Endothelial cell of umbilical vein (primary cell): ENCODE results near the gene DPF3. TPM values are rescaled to one million over a fixed set of nuclear protein-coding genes. Genes with fewer than 3 reads are reported as not detected.

Experiments
- BruUV-seq: library from RNA; stranded (reverse); fragments of 400-500 nt; replicated peaks from 2 replicates; lab custom pipeline; 2021; lab: Mats Ljungman, UMichigan
- CTCF ChIA-PET: fragments of 300-600, 350-600 bp; sonication (Branson Sonifier 250); formaldehyde crosslinking; loops from one replicate; lab custom pipeline; 2021; ENCODE audit warnings: antibody characterized with exemption, inconsistent platforms; lab: Charles Lee
- POLR2A ChIA-PET: fragments of 300-600, 350-600 bp; sonication (Branson Sonifier 250); formaldehyde crosslinking; loops from one replicate; lab custom pipeline; 2021; ENCODE audit warnings: antibody characterized with exemption, inconsistent platforms; lab: Charles Lee
- DNase-seq: peaks from one replicate; pipeline ENCODE4 v3.0.0-alpha.2; 2011; ENCODE audit warnings: low read depth, low spot score
- FAIRE-seq: peaks from 2 replicates; lab custom pipeline; 2011; peaks lifted over from hg19 to GRCh38; lab: Jason Lieb, UNC
- H2AFZ ChIP-seq: 2 replicates; pipeline ENCODE4 v1.6.0; 2012; ENCODE audit warnings: low read depth, low read length, control low read depth, inconsistent platforms
- H3K27ac ChIP-seq: 2 replicates; pipeline ENCODE4 v1.5.1; 2011; ENCODE audit warnings: low read depth, mild to moderate bottlenecking, control low read depth, low read length, moderate library complexity; ENCODE audit not compliant: insufficient read depth
- H3K27me3 ChIP-seq, 2 experiments: 2 replicates each; pipeline versions ENCODE4 v1.6.0 to v1.6.1; 2011; ENCODE audit warnings: low read length in 2 of 2, mixed read lengths in 1 of 2; ENCODE audit not compliant: control insufficient read depth in 2 of 2, insufficient read depth in 2 of 2
- H3K36me3 ChIP-seq, 2 experiments: 2 replicates in 1 of 2; 3 replicates in 1 of 2; pipeline ENCODE4 v1.5.1; 2011; ENCODE audit warnings: low read length in 2 of 2, mild to moderate bottlenecking in 1 of 2, moderate library complexity in 1 of 2; ENCODE audit not compliant: control insufficient read depth in 2 of 2, insufficient read depth in 2 of 2; ENCODE audit errors: extremely low read depth in 1 of 2
- H3K4me1 ChIP-seq: 3 replicates; pipeline ENCODE4 v1.5.1; 2011; ENCODE audit warnings: mild to moderate bottlenecking, low read length; ENCODE audit not compliant: control insufficient read depth, insufficient read depth; ENCODE audit errors: extremely low read depth
- H3K4me2 ChIP-seq: 2 replicates; pipeline ENCODE4 v1.6.1; 2011; ENCODE audit warnings: low read length, control low read depth, mixed read lengths; ENCODE audit not compliant: insufficient read depth
- H3K4me3 ChIP-seq, 3 experiments: fragments of 200-600 bp in 1 of 3; sonication (generic), shearing (Covaris generic) in 1 of 3; replicated peaks in 1 of 3; 2 replicates each; pipeline ENCODE4 v1.5.1; 2011 to 2016; ENCODE audit warnings: control low read depth in 3 of 3, low read length in 3 of 3, mild to moderate bottlenecking in 2 of 3, inconsistent platforms in 1 of 3, low read depth in 1 of 3, moderate library complexity in 1 of 3; ENCODE audit not compliant: insufficient read depth in 1 of 3
- H3K79me2 ChIP-seq: 2 replicates; pipeline ENCODE4 v1.6.0; 2012; ENCODE audit warnings: low read length, inconsistent platforms; ENCODE audit not compliant: control insufficient read depth, insufficient read depth
- H3K9ac ChIP-seq: replicated peaks from 2 replicates; pipeline ENCODE3; 2011; ENCODE audit warnings: low read length, control low read depth; ENCODE audit not compliant: insufficient read depth; ENCODE audit errors: extremely low read depth
- H3K9me1 ChIP-seq: replicated peaks from 3 replicates; pipeline ENCODE4 v1.6.0; 2011; ENCODE audit warnings: mild to moderate bottlenecking, low read length; ENCODE audit not compliant: control insufficient read depth, insufficient read depth; ENCODE audit errors: extremely low read depth
- H3K9me3 ChIP-seq: replicated peaks from 2 replicates; pipeline ENCODE4 v1.5.1; 2012; ENCODE audit warnings: low read length, inconsistent platforms; ENCODE audit not compliant: control insufficient read depth, insufficient read depth
- H4K20me1 ChIP-seq: replicated peaks from 2 replicates; pipeline ENCODE3; 2011; ENCODE audit warnings: mild to moderate bottlenecking, low read length; ENCODE audit not compliant: control insufficient read depth, insufficient read depth; ENCODE audit errors: extremely low read depth
- CTCF ChIP-seq, 2 donors: IDR thresholded peaks; 1 replicate in 1 of 2; 2 replicates in 1 of 2; pipeline ENCODE4 v1.5.1; 2011; ENCODE audit warnings: low read length in 2 of 2, mild to moderate bottlenecking in 2 of 2, moderate library complexity in 2 of 2, control low read depth in 1 of 2, inconsistent platforms in 1 of 2, low read depth in 1 of 2; ENCODE audit not compliant: insufficient read depth in 1 of 2; ENCODE audit errors: extremely low read depth in 1 of 2
- EZH2 ChIP-seq: IDR thresholded peaks from 2 replicates; pipeline ENCODE4 v1.6.1; 2012; ENCODE audit warnings: borderline replicate concordance, low read depth, mild to moderate bottlenecking, moderate library complexity, low read length, inconsistent platforms; ENCODE audit not compliant: severe bottlenecking
- FOS ChIP-seq: IDR thresholded peaks from 2 replicates; pipeline ENCODE4 v1.6.1; 2011; ENCODE audit warnings: mild to moderate bottlenecking, low read length, moderate library complexity, borderline replicate concordance; ENCODE audit not compliant: insufficient read depth
- GATA2 ChIP-seq: IDR thresholded peaks from 2 replicates; pipeline ENCODE4 v1.7.0; 2011; ENCODE audit warnings: low read depth, mild to moderate bottlenecking, moderate library complexity, mixed read lengths, low read length; ENCODE audit not compliant: insufficient read length, insufficient read depth
- JUN ChIP-seq: IDR thresholded peaks from 2 replicates; pipeline ENCODE4 v1.6.1; 2011; ENCODE audit warnings: borderline replicate concordance, low read depth; ENCODE audit not compliant: insufficient read length, insufficient read depth
- MAX ChIP-seq: IDR thresholded peaks from 2 replicates; pipeline ENCODE4 v1.6.1; 2011; ENCODE audit not compliant: insufficient read depth, insufficient read length
- MYC ChIP-seq: IDR thresholded peaks from one replicate; pipeline ENCODE4 v1.6.1; 2011; ENCODE audit warnings: mild to moderate bottlenecking, low read depth, low read length
- POLR2A ChIP-seq: IDR thresholded peaks from 2 replicates; pipeline ENCODE4 v1.6.1; 2012; ENCODE audit warnings: low read depth, mild to moderate bottlenecking, control low read depth, low read length
- POLR2AphosphoS5 ChIP-seq: IDR thresholded peaks from 2 replicates; pipeline ENCODE4 v1.6.1; 2012; ENCODE audit warnings: low read depth, mild to moderate bottlenecking, control low read depth, low read length, moderate library complexity; ENCODE audit not compliant: insufficient read depth
- dilution Hi-C: fragments of 300-500 bp; cut with MboI; formaldehyde crosslinking; loops from one replicate; pipeline ENCODE4 v1.15.0; 2019; ENCODE audit warnings: low sequenced_read_pairs; ENCODE audit not compliant: extremely low pct_ligation_motif_present
- intact Hi-C: fragments of 100-400 bp; cut with micrococcal nuclease; formaldehyde crosslinking; loops from one replicate; pipeline ENCODE4 v1.10.0; 2022
- polyA plus RNA-seq, 4 experiments: library from polyadenylated mRNA; depleted of rRNA in 3 of 4; stranded (reverse) in 3 of 4; unstranded in 1 of 4; fragments of >200 nt; gene quantifications; 2 replicates each; pipeline versions ENCODE4 v1.2.1 to v1.2.3, GENCODE V29; 2011 to 2012; ENCODE audit warnings: missing spikeins in 1 of 4
- total RNA-seq: library from RNA; stranded (reverse); gene quantifications from 2 replicates; pipeline ENCODE4 v1.2.3, GENCODE V29; 2021

Gene DPF3
- total and polyA plus RNA-seq, 2 donors (not counting 3 experiments of a cell fraction or from before 2014, with no cell fraction given), result 2.4 to 3.5 TPM

- no peak for TF ChIP-seq GATA2
- TF ChIP-seq POLR2AphosphoS5, result no peak
- no peak for TF ChIP-seq POLR2A
- TF ChIP-seq FOS, result no peak
- TF ChIP-seq JUN, result no peak
- no peak for TF ChIP-seq EZH2
- no peak for TF ChIP-seq MAX
- no peak for TF ChIP-seq MYC
- TF ChIP-seq CTCF (IDR thresholded peaks at IDR 0.05; ENCODE audit: extremely low read depth in 1 of 2, insufficient read depth in 1 of 2, low read depth in 1 of 2, low read length in 2 of 2), result no peak
- H2AFZ ChIP-seq, result no peak overlapping the region
- intact Hi-C loops (no loop called here), dilution Hi-C loops (no loop called here)
- H3K4me2 ChIP-seq, result no peak overlapping the region
- H3K9ac ChIP-seq, result no peak overlapping the region
- no peak overlapping the region for H3K27ac ChIP-seq
- no TSS peak for BruUV-seq
- POLR2A ChIA-PET, result interaction anchor here (0.6 kb wide), 1 partner anchor 56 kb away, joined by 5 read pairs; the partner anchor contains the start of gene DCAF4
- no peaks in the 10 kb centered on the region for H3K9me1 ChIP-seq
- H3K9me3 ChIP-seq, result no peaks in the 10 kb centered on the region
- no peak overlapping the region for H3K4me3 ChIP-seq
- no peaks in the 10 kb centered on the region for H3K4me1 ChIP-seq
- no peak for DNase-seq
- no peaks in the 10 kb centered on the region for H4K20me1 ChIP-seq
- H3K36me3 ChIP-seq, result no peaks in the 10 kb centered on the region
- FAIRE-seq, result no peak
- H3K27me3 ChIP-seq, result no peaks in the 10 kb centered on the region
- H3K79me2 ChIP-seq, result peaks cover 8% of the 10 kb centered on the region
- CTCF ChIA-PET, result interaction anchor here (1.6 kb wide), 1 partner anchor 9 kb away, joined by 4 read pairs; no protein-coding TSS in a partner anchor
These were observed 24.2 kb downstream of the DPF3 start for GRCh38 chr14:72869407-72870329.
